PFSK-1 (cell line): ENCODE results near the gene CCDC134.

Experiments used
- FOXP2 ChIP-seq: optimal IDR thresholded peaks from 2 replicates; pipeline ENCODE3; 2011; ENCODE audit warnings: borderline replicate concordance, control low read depth, inconsistent platforms; ENCODE audit not compliant: insufficient read depth; ENCODE audit errors: extremely low read length, extremely low read depth
- POLR2AphosphoS5 ChIP-seq: IDR thresholded peaks from 2 replicates; pipeline ENCODE4 v1.6.1; 2012; ENCODE audit warnings: low read depth, mild to moderate bottlenecking, control low read depth, low read length, moderate library complexity
- REST ChIP-seq, 2 experiments: IDR thresholded peaks; 2 replicates each; pipeline versions ENCODE4 v1.6.1 to v1.8.0; 2011 to 2012; ENCODE audit warnings: low read depth in 2 of 2, low read length in 2 of 2, control low read depth in 1 of 2, inconsistent platforms in 1 of 2, mild to moderate bottlenecking in 1 of 2, moderate library complexity in 1 of 2; ENCODE audit not compliant: insufficient read depth in 1 of 2
- SIN3A ChIP-seq: IDR thresholded peaks from 2 replicates; pipeline ENCODE4 v1.6.1; 2012; ENCODE audit warnings: mild to moderate bottlenecking, low read length, moderate library complexity, borderline replicate concordance; ENCODE audit not compliant: insufficient read depth
- TAF1 ChIP-seq: IDR thresholded peaks from 2 replicates; pipeline ENCODE4 v1.6.1; 2012; ENCODE audit warnings: low read length, control low read depth, borderline replicate concordance; ENCODE audit not compliant: insufficient read depth

The CCDC134 gene

GRCh38 chr22:41822317-41823057 is 22.0 kb downstream of the CCDC134 start:
- TF ChIP-seq TAF1 (no peak), SIN3A (no peak), POLR2AphosphoS5 (no peak), FOXP2 (no peak), REST (IDR thresholded peaks at IDR 0.05; ENCODE audit: insufficient read depth in 1 of 2, low read depth in 2 of 2, low read length in 2 of 2) (no peak)

GRCh38 chr22:41823797-41824196 is 23.3 kb downstream of the CCDC134 start:
- TF ChIP-seq TAF1 (no peak), FOXP2 (no peak), REST (IDR thresholded peaks at IDR 0.05; ENCODE audit: insufficient read depth in 1 of 2, low read depth in 2 of 2, low read length in 2 of 2) (no peak)

GRCh38 chr22:41825376-41825775 is 24.9 kb downstream of the CCDC134 start:
- TF ChIP-seq POLR2AphosphoS5 (no peak), TAF1 (no peak)

GRCh38 chr22:41826021-41826420 is 25.5 kb downstream of the CCDC134 start:
- TF ChIP-seq FOXP2 (no peak), SIN3A (no peak), TAF1 (no peak)

DNA sequence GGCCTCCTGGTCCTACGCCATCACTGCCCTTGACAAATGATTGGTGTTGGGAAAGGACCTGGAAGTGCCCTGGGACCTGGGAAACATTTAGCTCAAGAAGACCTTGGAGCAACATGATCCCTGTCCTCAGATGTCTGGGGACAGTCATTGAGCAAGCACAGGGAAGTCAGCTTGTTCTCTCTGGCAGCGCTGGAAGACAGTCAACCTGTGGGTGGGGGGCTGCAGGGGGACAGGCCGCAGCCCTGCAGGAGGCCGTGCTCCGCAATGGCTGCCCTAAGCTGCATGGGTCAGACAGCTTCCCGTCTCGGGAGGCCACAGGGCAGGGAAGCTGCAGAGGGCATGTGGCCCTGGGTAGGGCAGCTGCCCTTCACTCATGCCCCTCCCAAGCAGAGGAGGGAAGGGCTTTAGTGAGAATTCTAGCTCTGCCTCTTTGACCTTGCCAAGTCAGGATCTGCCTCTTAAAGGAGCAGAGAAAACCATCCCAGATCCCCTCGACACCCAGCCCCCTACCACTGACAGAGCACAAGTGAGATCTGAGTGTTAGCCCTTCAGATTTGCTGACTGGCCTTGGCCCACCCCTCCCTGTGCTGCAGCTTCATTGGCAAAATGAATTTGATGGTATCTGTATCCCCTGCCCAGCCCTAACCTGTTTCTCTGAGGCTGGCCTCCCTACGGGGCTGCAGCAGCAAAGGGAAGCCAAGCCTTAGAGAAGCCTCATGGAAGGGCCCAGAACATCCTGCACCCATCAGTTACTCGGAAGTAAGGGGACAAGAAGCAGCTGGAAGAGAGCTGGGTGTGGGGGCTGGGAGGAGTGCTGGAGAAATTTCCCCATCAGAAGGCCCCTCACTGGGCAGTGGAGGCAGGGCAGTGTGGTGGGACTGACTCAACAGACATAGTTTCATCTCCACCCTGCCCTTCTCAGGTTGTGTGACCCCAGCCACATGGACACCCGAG is 26.2 kb downstream of the CCDC134 start:
- TF ChIP-seq POLR2AphosphoS5: no peak
- TF ChIP-seq REST (IDR thresholded peaks at IDR 0.05; ENCODE audit: insufficient read depth in 1 of 2, low read depth in 2 of 2, low read length in 2 of 2): no peak
- no peak for TF ChIP-seq TAF1
- no peak for TF ChIP-seq FOXP2
- TF ChIP-seq SIN3A: no peak

DNA sequence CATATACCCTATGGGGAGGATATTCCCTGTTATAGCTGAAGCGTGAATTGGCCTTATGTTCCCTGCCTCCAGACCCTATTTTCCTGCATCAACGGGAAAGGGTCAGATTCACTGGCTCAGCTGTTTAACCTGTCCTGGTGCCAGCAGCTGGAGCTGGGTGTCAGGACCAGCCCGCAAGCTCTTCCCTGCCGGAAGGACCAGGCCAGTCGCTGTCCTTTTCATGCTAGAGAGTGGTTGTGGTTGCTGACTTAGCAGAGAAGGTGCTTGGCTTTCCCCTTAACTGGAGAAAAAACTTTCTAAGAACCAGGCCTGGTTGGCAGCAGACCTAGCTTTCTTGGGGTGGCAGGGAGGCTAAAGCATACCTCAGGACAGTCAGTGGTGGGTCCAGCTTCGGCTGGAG is 27.2 kb downstream of the CCDC134 start:
- no peak for TF ChIP-seq TAF1
- no peak for TF ChIP-seq POLR2AphosphoS5
- TF ChIP-seq REST (IDR thresholded peaks at IDR 0.05; ENCODE audit: insufficient read depth in 1 of 2, low read depth in 2 of 2, low read length in 2 of 2): no peak
- TF ChIP-seq FOXP2: no peak
- no peak for TF ChIP-seq SIN3A
